ENCODE results near the gene APH1B.
"Not testable (repeated sequence)": the region's sequence is repeated elsewhere in the genome, so short reads cannot be mapped to it uniquely, and the experiment has no call there.

APH1B gene

GRCh38 chr15:63308947-63309346 is 31.5 kb downstream of the APH1B start:
- no peaks in the 10 kb centered on the region for H3K27me3 ChIP-seq (ENCODE audit: control insufficient read depth, insufficient read depth, low read length)
- no peak overlapping the region for H3K4me3 ChIP-seq (ENCODE audit: low read length)
- no peak overlapping the region for H3K27ac ChIP-seq (ENCODE audit: low read depth, low read length)
- H3K36me3 ChIP-seq (ENCODE audit: control insufficient read depth, insufficient read depth, low read length): peaks cover 17% of the 10 kb centered on the region
- no peaks in the 10 kb centered on the region for H3K4me1 ChIP-seq (ENCODE audit: control insufficient read depth, insufficient read depth, low read length)
- no peak overlapping the region for H3K9ac ChIP-seq (ENCODE audit: low read length)

- Histone ChIP-seq H3K4me3 (ENCODE audit: low read length) (no peak overlapping the region), H3K27me3 (ENCODE audit: control insufficient read depth, insufficient read depth, low read length) (no peaks in the 10 kb centered on the region), H3K27ac (ENCODE audit: low read depth, low read length) (no peak overlapping the region), H3K9ac (ENCODE audit: low read length) (no peak overlapping the region), H3K4me1 (ENCODE audit: control insufficient read depth, insufficient read depth, low read length) (no peaks in the 10 kb centered on the region), H3K36me3 (ENCODE audit: control insufficient read depth, insufficient read depth, low read length) (peaks cover 12% of the 10 kb centered on the region)
These were observed 33.2 kb downstream of the APH1B start for GRCh38 chr15:63310646-63311045.

- no peak overlapping the region for H3K9ac ChIP-seq (ENCODE audit: low read length)
- H3K36me3 ChIP-seq (ENCODE audit: control insufficient read depth, insufficient read depth, low read length): no peaks in the 10 kb centered on the region
- H3K4me3 ChIP-seq (ENCODE audit: low read length): no peak overlapping the region
- no peak overlapping the region for H3K27ac ChIP-seq (ENCODE audit: low read depth, low read length)
- no peaks in the 10 kb centered on the region for H3K27me3 ChIP-seq (ENCODE audit: control insufficient read depth, insufficient read depth, low read length)
- no peaks in the 10 kb centered on the region for H3K4me1 ChIP-seq (ENCODE audit: control insufficient read depth, insufficient read depth, low read length)
These were observed 34.9 kb downstream of the APH1B start for GRCh38 chr15:63312286-63312685.

GRCh38 chr15:63313825-63314224 is 36.4 kb downstream of the APH1B start:
- no peak overlapping the region for H3K9ac ChIP-seq (ENCODE audit: low read length)
- no peak overlapping the region for H3K4me3 ChIP-seq (ENCODE audit: low read length)
- H3K27me3 ChIP-seq (ENCODE audit: control insufficient read depth, insufficient read depth, low read length): no peaks in the 10 kb centered on the region
- no peaks in the 10 kb centered on the region for H3K4me1 ChIP-seq (ENCODE audit: control insufficient read depth, insufficient read depth, low read length)
- H3K36me3 ChIP-seq (ENCODE audit: control insufficient read depth, insufficient read depth, low read length): no peaks in the 10 kb centered on the region
- no peak overlapping the region for H3K27ac ChIP-seq (ENCODE audit: low read depth, low read length)

GRCh38 chr15:63314409-63314808 is 37.0 kb downstream of the APH1B start:
- Histone ChIP-seq H3K27me3 (ENCODE audit: control insufficient read depth, insufficient read depth, low read length) (no peaks in the 10 kb centered on the region), H3K36me3 (ENCODE audit: control insufficient read depth, insufficient read depth, low read length) (no peaks in the 10 kb centered on the region), H3K9ac (ENCODE audit: low read length) (no peak overlapping the region), H3K4me3 (ENCODE audit: low read length) (no peak overlapping the region), H3K27ac (ENCODE audit: low read depth, low read length) (no peak overlapping the region), H3K4me1 (ENCODE audit: control insufficient read depth, insufficient read depth, low read length) (no peaks in the 10 kb centered on the region)

- no peaks in the 10 kb centered on the region for H3K36me3 ChIP-seq (ENCODE audit: control insufficient read depth, insufficient read depth, low read length)
- no peaks in the 10 kb centered on the region for H3K27me3 ChIP-seq (ENCODE audit: control insufficient read depth, insufficient read depth, low read length)
- no peak overlapping the region for H3K4me3 ChIP-seq (ENCODE audit: low read length)
- H3K27ac ChIP-seq (ENCODE audit: low read depth, low read length): no peak overlapping the region
- H3K9ac ChIP-seq (ENCODE audit: low read length): no peak overlapping the region
- H3K4me1 ChIP-seq (ENCODE audit: control insufficient read depth, insufficient read depth, low read length): no peaks in the 10 kb centered on the region
These were observed 40.9 kb downstream of the APH1B start for GRCh38 chr15:63318344-63318743.

- Histone ChIP-seq H3K27me3 (ENCODE audit: control insufficient read depth, insufficient read depth, low read length) (no peaks in the 10 kb centered on the region), H3K27ac (ENCODE audit: low read depth, low read length) (no peak overlapping the region), H3K4me1 (ENCODE audit: control insufficient read depth, insufficient read depth, low read length) (no peaks in the 10 kb centered on the region), H3K36me3 (ENCODE audit: control insufficient read depth, insufficient read depth, low read length) (no peaks in the 10 kb centered on the region), H3K4me3 (ENCODE audit: low read length) (no peak overlapping the region), H3K9ac (ENCODE audit: low read length) (no peak overlapping the region)
These were observed 41.7 kb downstream of the APH1B start for GRCh38 chr15:63319065-63319464.

- H3K27ac ChIP-seq (ENCODE audit: low read depth, low read length); H3K36me3 ChIP-seq (ENCODE audit: control insufficient read depth, insufficient read depth, low read length); H3K27me3 ChIP-seq (ENCODE audit: control insufficient read depth, insufficient read depth, low read length); H3K4me3 ChIP-seq (ENCODE audit: low read length); H3K4me1 ChIP-seq (ENCODE audit: control insufficient read depth, insufficient read depth, low read length); H3K9ac ChIP-seq (ENCODE audit: low read length): not testable (repeated sequence)
These were observed 43.0 kb downstream of the APH1B start for GRCh38 chr15:63320446-63320845.

GRCh38 chr15:63320981-63321380 is 43.6 kb downstream of the APH1B start:
- H3K27ac ChIP-seq (ENCODE audit: low read depth, low read length): not testable (repeated sequence)

GRCh38 chr15:63321462-63321861 is 44.1 kb downstream of the APH1B start:
- Histone ChIP-seq H3K4me3 (ENCODE audit: low read length) (no peak overlapping the region), H3K36me3 (ENCODE audit: control insufficient read depth, insufficient read depth, low read length) (no peaks in the 10 kb centered on the region), H3K9ac (ENCODE audit: low read length) (no peak overlapping the region), H3K27me3 (ENCODE audit: control insufficient read depth, insufficient read depth, low read length) (no peaks in the 10 kb centered on the region), H3K27ac (ENCODE audit: low read depth, low read length) (no peak overlapping the region), H3K4me1 (ENCODE audit: control insufficient read depth, insufficient read depth, low read length) (no peaks in the 10 kb centered on the region)

More at GRCh38 chr15:63320981-63321380, 43.6 kb downstream of the APH1B start:
- H3K4me3 ChIP-seq (ENCODE audit: low read length); H3K36me3 ChIP-seq (ENCODE audit: control insufficient read depth, insufficient read depth, low read length); H3K4me1 ChIP-seq (ENCODE audit: control insufficient read depth, insufficient read depth, low read length); H3K9ac ChIP-seq (ENCODE audit: low read length); H3K27me3 ChIP-seq (ENCODE audit: control insufficient read depth, insufficient read depth, low read length): not testable (repeated sequence)

GRCh38 chr15:63322541-63322940 is 45.1 kb downstream of the APH1B start:
- Histone ChIP-seq H3K36me3 (ENCODE audit: control insufficient read depth, insufficient read depth, low read length) (no peaks in the 10 kb centered on the region), H3K9ac (ENCODE audit: low read length) (no peak overlapping the region), H3K4me1 (ENCODE audit: control insufficient read depth, insufficient read depth, low read length) (no peaks in the 10 kb centered on the region), H3K27ac (ENCODE audit: low read depth, low read length) (no peak overlapping the region), H3K27me3 (ENCODE audit: control insufficient read depth, insufficient read depth, low read length) (no peaks in the 10 kb centered on the region), H3K4me3 (ENCODE audit: low read length) (no peak overlapping the region)

GRCh38 chr15:63323798-63324563 is 46.6 kb downstream of the APH1B start:
- Histone ChIP-seq H3K4me3 (ENCODE audit: low read length) (no peak overlapping the region), H3K27ac (ENCODE audit: low read depth, low read length) (no peak overlapping the region), H3K4me1 (ENCODE audit: control insufficient read depth, insufficient read depth, low read length) (no peaks in the 10 kb centered on the region), H3K27me3 (ENCODE audit: control insufficient read depth, insufficient read depth, low read length) (no peaks in the 10 kb centered on the region), H3K9ac (ENCODE audit: low read length) (no peak overlapping the region), H3K36me3 (ENCODE audit: control insufficient read depth, insufficient read depth, low read length) (no peaks in the 10 kb centered on the region)

- H3K36me3 ChIP-seq (ENCODE audit: control insufficient read depth, insufficient read depth, low read length): no peaks in the 10 kb centered on the region
- no peak overlapping the region for H3K4me3 ChIP-seq (ENCODE audit: low read length)
- H3K9ac ChIP-seq (ENCODE audit: low read length): no peak overlapping the region
- H3K4me1 ChIP-seq (ENCODE audit: control insufficient read depth, insufficient read depth, low read length): no peaks in the 10 kb centered on the region
- no peak overlapping the region for H3K27ac ChIP-seq (ENCODE audit: low read depth, low read length)
- no peaks in the 10 kb centered on the region for H3K27me3 ChIP-seq (ENCODE audit: control insufficient read depth, insufficient read depth, low read length)
These were observed 47.4 kb downstream of the APH1B start for GRCh38 chr15:63324770-63325169.

All from rectal smooth muscle tissue (tissue), 1 donor.